SU-DHL-6 (cell line): ENCODE results near the gene WDR19.

Source experiments
- H2AFZ ChIP-seq: fragments of 200-600 bp; sonication (generic); 2 replicates; pipeline ENCODE4 v1.6.1; 2014; ENCODE audit warnings: low read depth, mild to moderate bottlenecking, moderate library complexity, mixed read lengths, antibody characterized with exemption, low read length; ENCODE audit not compliant: severe bottlenecking
- H3F3A ChIP-seq: fragments of 200-600 bp; shearing (Covaris generic); 2 replicates; pipeline ENCODE4 v1.6.0; 2016; ENCODE audit warnings: antibody characterized with exemption, mild to moderate bottlenecking; ENCODE audit not compliant: insufficient read depth
- H3K27ac ChIP-seq: fragments of 200-600 bp; sonication (generic); 2 replicates; pipeline ENCODE4 v1.5.1; 2016; ENCODE audit warnings: low read depth, mild to moderate bottlenecking, low read length, moderate library complexity, mixed read lengths
- H3K27me3 ChIP-seq: fragments of 200-600 bp; sonication (generic), shearing (Covaris generic); 2 replicates; pipeline ENCODE4 v1.6.0; 2014; ENCODE audit warnings: mild to moderate bottlenecking, low read length
- H3K36me3 ChIP-seq: fragments of 200-600 bp; sonication (generic); 2 replicates; pipeline ENCODE4 v1.6.1; 2014; ENCODE audit warnings: mild to moderate bottlenecking, low read length, mixed read lengths
- H3K4me2 ChIP-seq: fragments of 300-600, 200-600 bp; shearing (Covaris generic), sonication (generic); 2 replicates; pipeline ENCODE4 v1.6.0; 2014; ENCODE audit warnings: low read length, low read depth, mild to moderate bottlenecking; ENCODE audit not compliant: poor library complexity, severe bottlenecking
- H3K4me3 ChIP-seq: fragments of 200-600 bp; sonication (generic); 2 replicates; pipeline ENCODE4 v1.5.1; 2014; ENCODE audit warnings: antibody characterized with exemption, low read length, mild to moderate bottlenecking, mixed read lengths; ENCODE audit not compliant: insufficient read depth, poor library complexity, severe bottlenecking
- H3K79me2 ChIP-seq: fragments of 200-600 bp; sonication (generic); 2 replicates; pipeline ENCODE4 v1.6.1; 2014; ENCODE audit warnings: mild to moderate bottlenecking, low read length, moderate library complexity; ENCODE audit not compliant: insufficient read depth
- H3K9ac ChIP-seq: fragments of 200-600 bp; sonication (generic); 2 replicates; pipeline ENCODE4 v1.7.0; 2014; ENCODE audit warnings: mild to moderate bottlenecking, low read length
- H3K9me2 ChIP-seq: fragments of 200-600 bp; sonication (generic); replicated peaks from 2 replicates; pipeline ENCODE4 v1.6.1; 2014; ENCODE audit warnings: low read length; ENCODE audit not compliant: insufficient read depth
- H3K9me3 ChIP-seq: fragments of 200-600 bp; sonication (generic); 2 replicates; pipeline ENCODE4 v1.6.1; 2014; ENCODE audit warnings: low read length, mixed read lengths; ENCODE audit not compliant: insufficient read depth
- H4K20me1 ChIP-seq: fragments of 200-600 bp; sonication (generic); 2 replicates; pipeline ENCODE4 v1.6.1; 2014; ENCODE audit warnings: low read depth, mild to moderate bottlenecking, antibody characterized with exemption, low read length, moderate library complexity, mixed read lengths
- CTCF ChIP-seq: fragments of 200-600 bp; sonication (generic); IDR thresholded peaks from one replicate; pipeline ENCODE4 v1.5.1; 2017; ENCODE audit warnings: antibody characterized with exemption, mild to moderate bottlenecking, low read length, moderate library complexity; ENCODE audit not compliant: insufficient read depth, poor library complexity, severe bottlenecking
- EZH2phosphoT487 ChIP-seq: fragments of 200-600 bp; sonication (generic), shearing (Covaris generic); conservative IDR thresholded peaks from 2 replicates; pipeline ENCODE4 v1.6.1; 2018; ENCODE audit warnings: mild to moderate bottlenecking, antibody characterized with exemption, low read length, moderate library complexity, mixed read lengths

Gene WDR19

DNA sequence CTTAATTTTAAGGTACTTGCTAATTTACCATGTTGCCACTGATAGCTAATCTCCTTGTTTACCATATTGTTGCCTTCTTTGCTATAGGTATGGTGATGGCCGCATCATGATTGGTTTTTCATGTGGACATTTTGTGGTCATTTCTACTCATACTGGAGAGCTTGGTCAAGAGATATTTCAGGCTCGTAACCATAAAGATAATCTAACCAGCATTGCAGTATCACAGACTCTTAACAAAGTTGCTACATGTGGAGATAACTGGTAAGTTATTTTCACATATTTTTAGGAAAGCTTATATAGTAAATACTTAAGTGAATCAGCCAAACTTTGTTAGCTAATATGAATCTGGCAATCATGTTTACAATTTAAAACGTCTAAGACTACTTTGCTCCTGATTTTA lies 23.1 kb downstream of the WDR19 start:
- peaks cover 26% of the 10 kb centered on the region; the same call in 1 of the 2 replicates for H3K36me3 ChIP-seq
- H3K9ac ChIP-seq: no peak overlapping the region
- no peaks in the 10 kb centered on the region for H3K79me2 ChIP-seq
- H3K4me2 ChIP-seq: no peak overlapping the region
- no peak overlapping the region for H3K27ac ChIP-seq
- no peak for TF ChIP-seq CTCF
- H3K27me3 ChIP-seq: no peaks in the 10 kb centered on the region
- H3K9me3 ChIP-seq: no peaks in the 10 kb centered on the region
- H2AFZ ChIP-seq: no peak overlapping the region
- no peaks in the 10 kb centered on the region for H4K20me1 ChIP-seq
- no peak overlapping the region for H3K4me3 ChIP-seq
- no peaks in the 10 kb centered on the region for H3F3A ChIP-seq
- H3K9me2 ChIP-seq: no peaks in the 10 kb centered on the region

GRCh38 chr4:39227906-39228305 lies 45.6 kb downstream of the WDR19 start:
- no peaks in the 10 kb centered on the region for H3F3A ChIP-seq
- no peaks in the 10 kb centered on the region; the same call in 1 of the 2 replicates for H3K36me3 ChIP-seq
- H3K9ac ChIP-seq: no peak overlapping the region
- no peaks in the 10 kb centered on the region for H3K9me2 ChIP-seq
- H3K9me3 ChIP-seq: no peaks in the 10 kb centered on the region
- no peaks in the 10 kb centered on the region for H3K27me3 ChIP-seq
- TF ChIP-seq EZH2phosphoT487 (no peak), CTCF (no peak)
- no peak overlapping the region for H2AFZ ChIP-seq
- no peaks in the 10 kb centered on the region for H3K79me2 ChIP-seq
- H4K20me1 ChIP-seq: no peaks in the 10 kb centered on the region
- H3K4me3 ChIP-seq: no peak overlapping the region
- no peak overlapping the region for H3K27ac ChIP-seq
- no peak overlapping the region for H3K4me2 ChIP-seq

DNA sequence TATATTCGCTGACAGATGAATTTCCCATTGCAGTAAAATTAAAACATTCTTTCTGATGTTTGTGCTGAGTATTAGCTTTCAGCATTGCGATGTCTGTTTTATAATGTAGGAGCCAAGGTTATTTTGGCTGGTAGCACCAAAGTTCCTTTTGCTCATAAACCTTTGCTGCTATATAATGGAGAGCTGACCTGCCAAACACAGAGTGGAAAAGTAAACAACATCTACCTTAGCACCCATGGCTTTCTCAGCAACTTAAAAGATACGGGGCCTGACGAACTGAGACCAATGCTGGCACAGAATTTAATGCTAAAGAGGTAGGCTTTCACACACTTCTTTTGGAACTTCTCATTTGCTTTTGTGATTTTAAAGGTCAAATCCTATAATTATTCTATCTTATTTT lies 46.0 kb downstream of the WDR19 start:
- no peaks in the 10 kb centered on the region for H3K9me2 ChIP-seq
- TF ChIP-seq EZH2phosphoT487 (no peak), CTCF (no peak)
- no peaks in the 10 kb centered on the region; the same call in 1 of the 2 replicates for H3K36me3 ChIP-seq

More for the DNA sequence above, 46.0 kb downstream of the WDR19 start:
- H3F3A ChIP-seq: no peaks in the 10 kb centered on the region
- no peaks in the 10 kb centered on the region for H4K20me1 ChIP-seq
- H3K79me2 ChIP-seq: no peaks in the 10 kb centered on the region
- no peak overlapping the region for H3K4me2 ChIP-seq
- no peak overlapping the region for H3K27ac ChIP-seq
- H3K9ac ChIP-seq: no peak overlapping the region
- no peak overlapping the region for H2AFZ ChIP-seq
- no peak overlapping the region for H3K4me3 ChIP-seq
- H3K9me3 ChIP-seq: no peaks in the 10 kb centered on the region
- no peaks in the 10 kb centered on the region for H3K27me3 ChIP-seq
